Natural killer cell (primary cell): ENCODE data around the gene FHL1. TPM values are rescaled to one million over a fixed set of nuclear protein-coding genes. Genes with fewer than 3 reads are reported as not detected.
"Not testable (repeated sequence)": the region's sequence is repeated elsewhere in the genome, so short reads cannot be mapped to it uniquely, and the experiment has no call there.

Experiments used
- ATAC-seq, 3 donors: fragments of 150-1000 bp in 2 of 3; fragments of 200-7000 bp in 1 of 3; cut with Tn5 transposase; 1 replicate in 1 of 3; 2 replicates in 2 of 3; pipeline ENCODE4 v1.10.0; 2021; ENCODE audit warnings: mild to moderate bottlenecking in 2 of 3, moderate library complexity in 2 of 3
- DNase-seq, 2 donors: peaks; one replicate each; pipeline versions ENCODE4 v3.0.0 to v3.0.0-alpha.2; 2013 to 2021; ENCODE audit warnings: mixed read lengths in 1 of 2
- H3K27ac ChIP-seq: one replicate; pipeline ENCODE4 v1.5.1; 2013; ENCODE audit warnings: mild to moderate bottlenecking, low read length
- H3K27me3 ChIP-seq: one replicate; pipeline ENCODE4 v1.6.1; 2013; ENCODE audit warnings: low read length; ENCODE audit not compliant: control insufficient read depth, insufficient read depth
- H3K36me3 ChIP-seq: one replicate; pipeline ENCODE4 v1.6.1; 2013; ENCODE audit warnings: low read length; ENCODE audit not compliant: control insufficient read depth, insufficient read depth
- H3K4me1 ChIP-seq: one replicate; pipeline ENCODE4 v1.6.1; 2013; ENCODE audit warnings: low read length; ENCODE audit not compliant: control insufficient read depth, insufficient read depth
- H3K4me3 ChIP-seq: one replicate; pipeline ENCODE4 v1.5.1; 2013; ENCODE audit warnings: low read length
- H3K9me3 ChIP-seq: one replicate; pipeline ENCODE4 v1.6.1; 2013; ENCODE audit warnings: low read length; ENCODE audit not compliant: control insufficient read depth, insufficient read depth
- H3K27ac Mint-ChIP-seq, 2 donors: one replicate each; pipeline ENCODE4 v1.8.0; 2022; ENCODE audit warnings: mild to moderate bottlenecking in 2 of 2, mixed read lengths in 2 of 2, moderate library complexity in 1 of 2
- H3K27me3 Mint-ChIP-seq, 2 donors: one replicate each; pipeline ENCODE4 v1.8.0; 2022; ENCODE audit warnings: low read depth in 2 of 2, mixed read lengths in 2 of 2
- H3K36me3 Mint-ChIP-seq: one replicate; pipeline ENCODE4 v1.8.0; 2022; ENCODE audit warnings: mixed read lengths
- H3K4me1 Mint-ChIP-seq, 2 donors: one replicate each; pipeline ENCODE4 v1.8.0; 2022; ENCODE audit warnings: mixed read lengths in 2 of 2
- H3K4me3 Mint-ChIP-seq: one replicate; pipeline ENCODE4 v1.8.0; 2022; ENCODE audit warnings: mild to moderate bottlenecking, moderate library complexity, mixed read lengths
- H3K9me3 Mint-ChIP-seq, 2 donors: one replicate each; pipeline ENCODE4 v1.8.0; 2022; ENCODE audit warnings: mixed read lengths in 2 of 2
- WGBS: methylation state at CpG from one replicate; pipeline ENCODE4 v1.1.7; 2013; ENCODE audit warnings: missing lambda C conversion rate; ENCODE audit not compliant: insufficient coverage; 5-methylcytosine and 5-hydroxymethylcytosine counted together
- intact Hi-C: fragments of 100-400 bp; cut with micrococcal nuclease; formaldehyde crosslinking; loops from one replicate; pipeline ENCODE4 v1.14.2; 2022
- total RNA-seq, 4 donors: library from RNA; stranded (reverse); fragments of 120-200 nt in 1 of 4; gene quantifications; one replicate each; pipeline versions ENCODE4 v1.2.3 to v1.2.4, GENCODE V29; 2013 to 2022
- TF ChIP-seq, protein P1 (sequence below): fragments of 200-600 bp; IDR thresholded peaks from one replicate; pipeline ENCODE4 v1.8.0; 2022; ENCODE audit warnings: antibody characterized with exemption

Gene FHL1
- total RNA-seq, 3 donors from 2014 or later (not counting 1 experiment from before 2014, with no cell fraction given): 3.2 to 5.7 (median 3.7) TPM

DNA sequence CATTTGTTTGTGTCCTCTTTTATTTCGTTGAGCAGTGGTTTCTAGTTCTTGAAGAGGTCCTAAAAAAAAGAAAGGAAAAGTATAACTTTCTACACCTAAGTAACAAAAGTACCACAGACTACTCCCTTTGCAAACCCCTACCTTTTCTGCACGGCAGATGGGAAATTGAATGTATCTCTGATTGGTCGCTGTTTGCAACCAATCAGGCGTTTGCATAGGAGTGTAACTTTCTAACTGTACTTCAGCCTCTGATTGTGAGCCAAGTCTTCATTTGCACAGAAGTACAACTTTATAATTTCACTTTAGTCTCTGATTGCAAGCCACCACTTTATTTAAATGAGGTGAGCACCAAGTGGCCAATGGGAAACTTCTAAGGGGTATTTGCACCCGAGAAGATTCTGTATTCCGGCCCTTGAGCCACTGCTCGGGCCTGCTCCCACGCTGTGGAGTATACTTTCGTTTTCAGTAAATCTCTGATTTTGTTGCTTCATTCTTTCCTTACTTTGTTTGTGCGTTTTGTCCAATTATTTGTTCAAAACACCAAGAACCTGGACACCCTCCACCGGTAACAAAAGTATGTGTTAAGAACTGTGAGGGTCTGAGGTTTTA lies 40.3 kb upstream of the FHL1 start:
- TF ChIP-seq, protein P1, sequence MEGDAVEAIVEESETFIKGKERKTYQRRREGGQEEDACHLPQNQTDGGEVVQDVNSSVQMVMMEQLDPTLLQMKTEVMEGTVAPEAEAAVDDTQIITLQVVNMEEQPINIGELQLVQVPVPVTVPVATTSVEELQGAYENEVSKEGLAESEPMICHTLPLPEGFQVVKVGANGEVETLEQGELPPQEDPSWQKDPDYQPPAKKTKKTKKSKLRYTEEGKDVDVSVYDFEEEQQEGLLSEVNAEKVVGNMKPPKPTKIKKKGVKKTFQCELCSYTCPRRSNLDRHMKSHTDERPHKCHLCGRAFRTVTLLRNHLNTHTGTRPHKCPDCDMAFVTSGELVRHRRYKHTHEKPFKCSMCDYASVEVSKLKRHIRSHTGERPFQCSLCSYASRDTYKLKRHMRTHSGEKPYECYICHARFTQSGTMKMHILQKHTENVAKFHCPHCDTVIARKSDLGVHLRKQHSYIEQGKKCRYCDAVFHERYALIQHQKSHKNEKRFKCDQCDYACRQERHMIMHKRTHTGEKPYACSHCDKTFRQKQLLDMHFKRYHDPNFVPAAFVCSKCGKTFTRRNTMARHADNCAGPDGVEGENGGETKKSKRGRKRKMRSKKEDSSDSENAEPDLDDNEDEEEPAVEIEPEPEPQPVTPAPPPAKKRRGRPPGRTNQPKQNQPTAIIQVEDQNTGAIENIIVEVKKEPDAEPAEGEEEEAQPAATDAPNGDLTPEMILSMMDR: no peak
- no peaks in the 10 kb centered on the region for H3K4me1 Mint-ChIP-seq
- Histone ChIP-seq H3K9me3 (no peaks in the 10 kb centered on the region), H3K4me3 (no peak overlapping the region), H3K36me3 (no peaks in the 10 kb centered on the region), H3K27me3 (no peaks in the 10 kb centered on the region), H3K4me1 (no peaks in the 10 kb centered on the region), H3K27ac (no peak overlapping the region)
- DNase-seq (no peak), ATAC-seq (no peak)
- 95% methylated on average over 10 of the region's 11 CpGs for WGBS
- no peaks in the 10 kb centered on the region for H3K36me3 Mint-ChIP-seq
- intact Hi-C loops: no loop called here
- H3K27me3 Mint-ChIP-seq: peaks cover 0 to 4% of the 10 kb centered on the region in 2 donors
- H3K9me3 Mint-ChIP-seq: no peaks in the 10 kb centered on the region
- H3K4me3 Mint-ChIP-seq: no peak overlapping the region
- no peak overlapping the region for H3K27ac Mint-ChIP-seq

DNA sequence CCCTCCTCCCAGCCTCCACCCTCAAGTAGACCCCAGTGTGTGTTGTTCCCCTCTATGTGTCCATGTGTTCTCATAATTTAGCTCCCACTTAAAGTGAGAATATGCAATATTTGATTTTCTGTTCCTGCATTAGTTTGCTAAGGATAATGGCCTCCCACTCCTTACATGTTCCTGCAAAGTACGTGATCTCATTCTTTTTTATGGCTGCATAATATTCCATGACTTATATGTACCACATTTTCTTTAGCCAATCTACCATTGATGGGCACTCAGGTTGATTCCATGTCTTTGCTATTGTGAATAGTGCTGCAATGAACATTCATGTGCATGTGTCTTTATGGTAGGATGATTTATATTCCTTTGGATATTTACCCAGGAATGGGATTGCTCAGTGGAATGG lies 38.4 kb upstream of the FHL1 start:
- intact Hi-C loops, H3K9me3 Mint-ChIP-seq, H3K4me3 ChIP-seq, H3K4me1 Mint-ChIP-seq, H3K4me3 Mint-ChIP-seq, H3K9me3 ChIP-seq, H3K27ac Mint-ChIP-seq, ATAC-seq, H3K27ac ChIP-seq, H3K27me3 ChIP-seq, DNase-seq, H3K4me1 ChIP-seq, H3K36me3 ChIP-seq, H3K36me3 Mint-ChIP-seq, H3K27me3 Mint-ChIP-seq: not testable (repeated sequence)
- WGBS: no CpG with 5 or more reads among the region's 1 CpG

DNA sequence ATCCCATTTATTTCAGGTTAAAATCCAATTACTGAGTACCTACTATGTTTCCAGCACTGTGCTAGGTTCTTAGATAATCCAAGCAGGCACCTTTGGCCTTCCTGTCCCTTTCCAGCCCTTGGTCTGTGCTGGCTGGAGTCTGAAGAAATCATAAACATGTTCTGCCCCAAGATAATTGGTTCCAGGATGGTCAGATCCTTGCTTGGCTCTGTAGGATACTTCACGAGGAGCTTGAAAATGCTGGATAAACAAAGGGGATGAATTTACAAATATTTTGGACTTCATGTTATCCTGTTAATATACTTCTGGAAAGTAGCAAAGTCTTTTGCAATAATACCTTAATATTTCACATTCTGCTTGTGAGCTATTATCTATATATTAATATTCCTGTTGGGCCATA lies 35.0 kb upstream of the FHL1 start:
- Histone ChIP-seq H3K27ac (no peak overlapping the region), H3K27me3 (no peaks in the 10 kb centered on the region), H3K4me1 (no peaks in the 10 kb centered on the region), H3K9me3 (no peaks in the 10 kb centered on the region), H3K4me3 (no peak overlapping the region), H3K36me3 (no peaks in the 10 kb centered on the region)
- TF ChIP-seq, protein P1: no peak
- H3K27ac Mint-ChIP-seq: no peak overlapping the region
- H3K9me3 Mint-ChIP-seq: no peaks in the 10 kb centered on the region
- no peak for ATAC-seq
- H3K36me3 Mint-ChIP-seq: no peaks in the 10 kb centered on the region
- intact Hi-C loops: no loop called here
- WGBS: 0% methylated on average over 1 of the region's 1 CpG
- H3K4me3 Mint-ChIP-seq: no peak overlapping the region
- H3K27me3 Mint-ChIP-seq: peaks cover 0 to 4% of the 10 kb centered on the region in 2 donors
- H3K4me1 Mint-ChIP-seq: no peaks in the 10 kb centered on the region
- DNase-seq: no peak

DNA sequence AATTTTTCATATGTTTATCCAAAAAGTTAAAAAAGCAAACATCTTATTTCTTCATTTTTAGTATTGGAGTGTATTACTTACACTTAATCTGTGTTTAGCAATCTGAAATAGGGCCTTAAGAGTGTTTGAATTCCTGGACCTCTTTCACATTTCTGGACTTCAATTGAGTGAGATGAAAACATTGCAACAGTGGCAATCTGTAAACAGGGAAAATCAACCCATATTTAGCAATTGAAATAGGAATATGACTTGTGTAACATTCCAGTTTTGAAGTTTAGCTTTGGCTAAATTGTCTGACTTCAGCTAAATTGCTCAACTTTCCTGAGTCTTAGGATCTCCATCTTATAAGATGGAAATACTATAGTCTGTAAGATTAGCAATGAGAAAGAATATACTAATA lies 34.6 kb upstream of the FHL1 start:
- peaks cover 0 to 4% of the 10 kb centered on the region in 2 donors for H3K27me3 Mint-ChIP-seq
- H3K9me3 Mint-ChIP-seq: no peaks in the 10 kb centered on the region
- H3K36me3 ChIP-seq: no peaks in the 10 kb centered on the region
- no peaks in the 10 kb centered on the region for H3K4me1 Mint-ChIP-seq
- no peak overlapping the region for H3K27ac Mint-ChIP-seq
- H3K4me3 Mint-ChIP-seq: no peak overlapping the region
- no peaks in the 10 kb centered on the region for H3K9me3 ChIP-seq
- no peaks in the 10 kb centered on the region for H3K36me3 Mint-ChIP-seq
- H3K27me3 ChIP-seq: no peaks in the 10 kb centered on the region
- H3K4me1 ChIP-seq: no peaks in the 10 kb centered on the region
- TF ChIP-seq, protein P1: no peak
- DNase-seq: no peak
- H3K27ac ChIP-seq: no peak overlapping the region
- H3K4me3 ChIP-seq: no peak overlapping the region
- intact Hi-C loops: no loop called here
- ATAC-seq: no peak
